Sigmoid colon (tissue), 7 donors: ENCODE data around the gene MELTF. TPM values are rescaled to one million over a fixed set of nuclear protein-coding genes. Genes with fewer than 3 reads are reported as not detected.

Source experiments
- DNase-seq: peaks from one replicate; pipeline ENCODE4 v3.0.0-alpha.2; 2019
- H3K27ac ChIP-seq, 4 donors: fragments of 200-600 bp; sonication (generic); one replicate each; pipeline ENCODE4 v1.5.1; 2016 to 2019; ENCODE audit warnings: mild to moderate bottlenecking in 1 of 4
- H3K27me3 ChIP-seq, 3 donors: fragments of 200-600 bp; sonication (generic); one replicate each; pipeline ENCODE4 v1.5.1; 2019; ENCODE audit warnings: mild to moderate bottlenecking in 1 of 3
- H3K36me3 ChIP-seq, 4 donors: fragments of 200-600 bp; sonication (generic); one replicate each; pipeline ENCODE4 v1.5.1; 2016 to 2019
- H3K4me1 ChIP-seq, 4 donors: fragments of 200-600 bp; sonication (generic); one replicate each; pipeline ENCODE4 v1.5.1; 2017 to 2019
- H3K4me3 ChIP-seq, 4 donors: fragments of 200-600 bp; sonication (generic); one replicate each; pipeline ENCODE4 v1.5.1; 2017 to 2019; ENCODE audit warnings: mild to moderate bottlenecking in 2 of 4, moderate library complexity in 1 of 4
- H3K9me3 ChIP-seq, 4 donors: fragments of 200-600 bp in 3 of 4; sonication (generic) in 3 of 4; one replicate each; pipeline versions ENCODE4 v1.5.1 to v1.6.1; 2013 to 2019
- EP300 ChIP-seq, 4 donors: sonication (generic); formaldehyde crosslinking; IDR thresholded peaks; one replicate each; pipeline ENCODE4 v1.6.1; 2017; ENCODE audit warnings: antibody characterized with exemption in 4 of 4
- POLR2A ChIP-seq, 2 donors: fragments of 450-650 bp; IDR thresholded peaks; one replicate each; pipeline ENCODE4 v1.6.1; 2016; ENCODE audit warnings: antibody characterized with exemption in 2 of 2, mild to moderate bottlenecking in 2 of 2, moderate library complexity in 2 of 2
- POLR2AphosphoS5 ChIP-seq, 4 donors: sonication (generic); formaldehyde crosslinking; IDR thresholded peaks; one replicate each; pipeline ENCODE4 v1.6.1; 2017; ENCODE audit warnings: antibody characterized with exemption in 4 of 4
- WGBS, 2 donors: extraction: QIAGEN DNeasy Blood & Tissue Kit; methylation state at CpG; one replicate each; pipeline ENCODE4 v1.1.7; 2013; 5-methylcytosine and 5-hydroxymethylcytosine counted together
- intact Hi-C: fragments of 100-400 bp; cut with DNase I; formaldehyde crosslinking; loops from one replicate; pipeline ENCODE4 v1.15.1; 2023
- polyA plus RNA-seq, 3 donors: library from polyadenylated mRNA; stranded (reverse); fragments of 200-250 nt; gene quantifications; one replicate each; pipeline ENCODE4 v1.2.3, GENCODE V29; 2013
- total RNA-seq, 4 donors: library from RNA; depleted of rRNA; stranded (reverse); fragments of >200 nt; gene quantifications; one replicate each; pipeline ENCODE4 v1.1.0, GENCODE V29; 2016
- TF ChIP-seq, protein P1 (sequence below), 4 experiments: fragments of 450-650 bp in 3 of 4; fragments of 200-600 bp in 1 of 4; IDR thresholded peaks; one replicate each; pipeline ENCODE4 v1.5.1; 2016 to 2019; ENCODE audit warnings: antibody characterized with exemption in 4 of 4, mild to moderate bottlenecking in 3 of 4, moderate library complexity in 2 of 4
- donor health status: healthy with polysubstance abuse.
- donor health status: Bipolar disorder and iron deficiency.
- donor health status: healthy.

Gene MELTF
- total and polyA plus RNA-seq, 7 donors, result 0.92 to 9.6 (median 2.7) TPM

DNA sequence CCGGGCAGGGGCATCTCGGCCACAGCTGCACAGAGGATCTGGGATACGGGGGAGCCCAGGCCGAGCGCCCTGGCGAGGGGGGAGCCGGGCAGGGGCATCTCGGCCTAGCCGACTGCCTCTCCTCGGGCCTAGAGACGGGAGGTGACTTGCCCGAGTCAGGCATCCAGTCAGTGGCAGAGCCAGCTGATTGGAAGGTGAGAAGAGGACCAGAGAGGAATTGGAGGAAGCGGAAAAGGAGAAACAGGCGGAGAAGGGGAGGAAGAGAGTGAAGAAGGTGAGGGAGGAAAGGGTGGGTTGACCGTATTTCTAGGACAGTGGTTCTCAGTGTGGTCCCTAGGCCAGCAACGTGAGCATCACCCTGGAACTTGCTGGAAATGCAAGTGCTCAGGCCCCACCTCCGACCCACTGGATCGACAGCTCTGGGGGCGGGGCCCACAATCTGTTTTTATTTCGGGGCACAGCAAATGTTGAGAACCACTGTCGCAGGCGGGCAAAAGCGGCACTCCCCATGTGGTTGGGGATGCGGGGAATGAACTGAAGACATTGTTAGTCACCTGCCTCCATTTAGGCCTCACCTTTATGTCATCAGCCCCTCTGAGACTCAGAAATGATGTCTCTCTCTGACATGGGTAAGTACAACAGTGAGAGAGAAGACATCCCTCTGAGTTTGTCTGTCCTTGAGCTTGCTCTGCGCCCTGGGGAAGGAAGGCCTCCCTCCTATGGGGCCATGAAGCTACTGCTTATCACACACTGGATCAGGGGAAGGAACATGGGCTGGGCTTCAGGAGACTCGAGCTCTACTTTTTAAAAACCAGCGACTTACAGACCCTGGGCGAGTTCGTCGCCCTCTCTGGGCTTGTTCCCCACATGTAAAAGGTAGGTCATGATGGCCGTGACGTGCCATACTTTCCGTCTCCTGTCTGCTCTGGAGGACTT lies 1.0 kb upstream of the MELTF start:
- WGBS, 2 donors, result 79 to 93% methylated on average over 31 of the region's 33 CpGs
- intact Hi-C loops, result no loop called here
- Histone ChIP-seq H3K27ac (peak overlapping the region; percentile 3 to 56 (median 30)), H3K4me1 (peaks cover 0 to 26% (median 18%) of the 10 kb centered on the region in 4 donors), H3K4me3 (no peak overlapping the region), H3K9me3 (no peaks in the 10 kb centered on the region), H3K27me3 (peaks cover 0 to 22% (median 7%) of the 10 kb centered on the region in 3 donors), H3K36me3 (no peaks in the 10 kb centered on the region)
- DNase-seq, result no peak
- TF ChIP-seq POLR2AphosphoS5 (IDR thresholded peaks at IDR 0.05) (no peak), EP300 (IDR thresholded peaks at IDR 0.05) (no peak), POLR2A (IDR thresholded peaks at IDR 0.05) (no peak)
- TF ChIP-seq, protein P1, sequence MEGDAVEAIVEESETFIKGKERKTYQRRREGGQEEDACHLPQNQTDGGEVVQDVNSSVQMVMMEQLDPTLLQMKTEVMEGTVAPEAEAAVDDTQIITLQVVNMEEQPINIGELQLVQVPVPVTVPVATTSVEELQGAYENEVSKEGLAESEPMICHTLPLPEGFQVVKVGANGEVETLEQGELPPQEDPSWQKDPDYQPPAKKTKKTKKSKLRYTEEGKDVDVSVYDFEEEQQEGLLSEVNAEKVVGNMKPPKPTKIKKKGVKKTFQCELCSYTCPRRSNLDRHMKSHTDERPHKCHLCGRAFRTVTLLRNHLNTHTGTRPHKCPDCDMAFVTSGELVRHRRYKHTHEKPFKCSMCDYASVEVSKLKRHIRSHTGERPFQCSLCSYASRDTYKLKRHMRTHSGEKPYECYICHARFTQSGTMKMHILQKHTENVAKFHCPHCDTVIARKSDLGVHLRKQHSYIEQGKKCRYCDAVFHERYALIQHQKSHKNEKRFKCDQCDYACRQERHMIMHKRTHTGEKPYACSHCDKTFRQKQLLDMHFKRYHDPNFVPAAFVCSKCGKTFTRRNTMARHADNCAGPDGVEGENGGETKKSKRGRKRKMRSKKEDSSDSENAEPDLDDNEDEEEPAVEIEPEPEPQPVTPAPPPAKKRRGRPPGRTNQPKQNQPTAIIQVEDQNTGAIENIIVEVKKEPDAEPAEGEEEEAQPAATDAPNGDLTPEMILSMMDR (IDR thresholded peaks at IDR 0.05), result no peak

DNA sequence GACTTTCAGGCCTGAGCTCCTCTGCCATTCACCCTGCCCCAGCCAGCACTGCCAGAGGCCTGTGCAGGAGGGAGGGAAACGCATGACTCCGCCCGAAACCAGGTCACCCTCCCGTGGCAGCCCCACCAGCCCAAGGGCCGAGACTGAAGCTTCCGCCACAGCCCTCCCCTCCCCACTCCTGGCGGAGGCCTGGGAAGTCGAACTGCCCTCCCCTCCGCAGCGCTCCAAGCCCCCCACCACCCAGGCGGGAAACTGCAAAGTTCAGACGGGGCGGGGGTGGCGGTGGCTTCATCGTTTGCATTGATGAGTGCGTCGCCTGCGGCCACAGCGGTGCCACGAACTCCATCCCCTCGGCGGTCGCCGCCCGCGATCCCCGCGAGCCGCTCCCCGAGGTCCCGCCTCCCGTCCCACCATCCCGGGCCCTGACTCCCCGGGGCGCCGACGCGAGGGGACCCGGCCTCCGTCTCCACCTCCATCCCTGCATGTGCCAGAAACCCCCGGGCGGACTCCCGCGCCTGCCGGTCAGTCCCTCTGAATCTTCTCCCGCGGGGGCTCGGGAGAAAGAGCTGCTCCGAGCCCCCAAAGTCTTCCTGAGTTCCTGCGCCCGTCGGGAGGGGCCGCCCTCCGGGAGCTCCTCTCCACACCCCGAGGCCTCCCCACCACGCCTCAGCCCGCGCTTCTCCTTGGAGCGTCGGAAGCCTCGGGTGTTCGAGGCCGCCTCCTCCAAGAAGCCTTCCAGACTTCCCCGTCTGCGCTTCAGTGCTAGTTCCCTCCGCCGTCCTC lies 698 bp downstream of the MELTF start:
- Histone ChIP-seq H3K27me3 (peaks cover 0 to 27% (median 7%) of the 10 kb centered on the region in 3 donors), H3K4me3 (peak overlapping the region; percentile 39 to 59 (median 46)), H3K36me3 (no peaks in the 10 kb centered on the region), H3K4me1 (peaks cover 0 to 26% (median 18%) of the 10 kb centered on the region in 4 donors), H3K9me3 (no peaks in the 10 kb centered on the region), H3K27ac (peak overlapping the region in 3 of 4 donors; percentile 26 to 66 (median 40))
- intact Hi-C loops, result loop anchor here (2.0 kb wide), 1 partner anchor 26 kb away; no protein-coding TSS in a partner anchor
- 3 to 5% methylated on average over 67 of the region's 67 CpGs for WGBS, 2 donors
- no peak for TF ChIP-seq EP300 (IDR thresholded peaks at IDR 0.05)
- no peak for TF ChIP-seq POLR2AphosphoS5 (IDR thresholded peaks at IDR 0.05)
- TF ChIP-seq POLR2A (IDR thresholded peaks at IDR 0.05), result no peak
- TF ChIP-seq, protein P1 (IDR thresholded peaks at IDR 0.05), result no peak
- no peak for DNase-seq

DNA sequence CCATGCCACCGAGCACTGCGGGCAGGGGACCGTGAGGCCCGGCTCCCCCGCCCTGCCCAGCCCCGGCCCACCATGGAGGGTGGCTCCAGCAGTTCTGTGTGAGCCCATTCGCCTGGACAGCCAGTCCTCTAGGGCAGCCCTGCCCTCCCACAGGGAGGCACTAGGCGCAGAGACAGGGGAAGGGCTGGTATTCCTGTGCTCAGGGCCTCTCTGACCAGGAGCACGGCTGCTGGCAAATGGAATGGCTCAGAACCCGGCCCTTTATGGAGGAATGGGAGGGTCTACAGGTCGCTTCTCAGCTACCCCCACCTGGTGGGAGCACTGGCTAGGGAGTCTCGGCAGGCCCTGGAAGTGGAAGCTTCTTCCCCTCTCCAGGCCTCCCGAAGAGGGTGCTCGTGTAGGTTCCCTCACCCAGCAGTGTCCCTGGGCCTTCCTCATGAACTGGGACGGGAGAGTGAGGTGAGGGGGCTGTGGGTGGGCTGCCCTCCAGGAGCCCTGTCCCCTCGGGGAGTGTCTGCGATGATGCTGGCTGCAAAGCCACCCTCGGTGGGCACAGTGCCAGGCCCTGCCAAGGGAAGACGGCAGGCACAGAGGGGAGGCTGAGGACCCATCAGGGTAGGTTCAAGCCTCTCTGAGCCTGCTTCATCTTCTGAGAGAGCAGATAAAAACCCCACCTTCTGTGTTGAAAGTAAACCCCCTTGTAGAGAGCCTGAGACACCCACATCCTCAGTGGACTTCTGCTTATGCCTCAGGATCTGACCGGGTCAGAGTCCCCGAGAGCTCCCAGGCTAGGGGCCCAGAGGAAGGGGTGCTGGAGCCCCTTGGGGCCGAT lies 1.5 kb downstream of the MELTF start:
- Histone ChIP-seq H3K4me1 (peaks cover 0 to 26% (median 18%) of the 10 kb centered on the region in 4 donors), H3K9me3 (no peaks in the 10 kb centered on the region), H3K36me3 (no peaks in the 10 kb centered on the region), H3K4me3 (peak overlapping the region in 2 of 4 donors; percentile 43 to 59), H3K27me3 (peaks cover 0 to 27% (median 7%) of the 10 kb centered on the region in 3 donors), H3K27ac (no peak overlapping the region)
- no peak for DNase-seq
- intact Hi-C loops, result loop anchor here (2.0 kb wide), 1 partner anchor 25 kb away; no protein-coding TSS in a partner anchor
- 83 to 86% methylated on average over 22 of the region's 22 CpGs for WGBS, 2 donors
- TF ChIP-seq POLR2A (IDR thresholded peaks at IDR 0.05) (no peak), EP300 (IDR thresholded peaks at IDR 0.05) (no peak), POLR2AphosphoS5 (IDR thresholded peaks at IDR 0.05) (no peak)
- TF ChIP-seq, protein P1 (IDR thresholded peaks at IDR 0.05), result no peak
